Measurements from ENCODE around the gene CNTNAP2.

- TF ChIP-seq CTCF (IDR thresholded peaks at IDR 0.05) (no peak), POLR2A (IDR thresholded peaks at IDR 0.05) (no peak)
Measured at GRCh38 chr7:148121847-148122246, 2005.2 kb downstream of the CNTNAP2 start.
